Pancreas (tissue), 10 donors: Measurements from ENCODE around the gene ASPHD2. TPM values are rescaled to one million over a fixed set of nuclear protein-coding genes. Genes with fewer than 3 reads are reported as not detected.
A peak's percentile ranks its signal among the peaks of the same experiment; 100 is the strongest.
"Not testable (repeated sequence)": the region's sequence is repeated elsewhere in the genome, so short reads cannot be mapped to it uniquely, and the experiment has no call there.

Source experiments
- ATAC-seq, 4 donors: fragments of 200-7000 bp; cut with Tn5 transposase; one replicate each; pipeline versions ENCODE4 v1.8.0 to v1.9.1; 2020; ENCODE audit warnings: mild to moderate bottlenecking in 4 of 4, moderate library complexity in 4 of 4
- DNase-seq, 6 donors: peaks; one replicate each; pipeline ENCODE4 v3.0.0-alpha.2; 2020
- FAIRE-seq: peaks from 2 replicates; lab custom pipeline; 2012; peaks lifted over from hg19 to GRCh38; lab: Jason Lieb, UNC
- H3K27ac ChIP-seq, 4 donors: fragments of 200-600 bp; sonication (generic); 1 replicate in 3 of 4; 2 replicates in 1 of 4; pipeline versions ENCODE4 v1.5.0 to v1.8.0; 2020
- H3K27me3 ChIP-seq, 4 donors: fragments of 200-600 bp; one replicate each; pipeline ENCODE4 v1.8.0; 2021
- H3K36me3 ChIP-seq, 3 donors: fragments of 200-600 bp; sonication (generic) in 1 of 3; one replicate each; pipeline versions ENCODE4 v1.5.0 to v1.8.0; 2020 to 2021
- H3K4me1 ChIP-seq, 3 donors: fragments of 200-600 bp; one replicate each; pipeline ENCODE4 v1.8.0; 2021
- H3K4me3 ChIP-seq, 4 donors: fragments of 200-600 bp; sonication (generic) in 2 of 4; one replicate each; pipeline versions ENCODE4 v1.5.0 to v1.8.0; 2020 to 2021
- H3K9me3 ChIP-seq, 4 donors: fragments of 200-600 bp; one replicate each; pipeline ENCODE4 v1.8.0; 2021
- CTCF ChIP-seq, 4 donors: fragments of 200-600 bp; sonication (generic) in 3 of 4; IDR thresholded peaks; one replicate each; pipeline versions ENCODE4 v1.5.0 to v1.8.0; 2021; ENCODE audit warnings: antibody characterized with exemption in 4 of 4
- WGBS, 2 donors: extraction: QIAGEN DNeasy Blood & Tissue Kit; methylation state at CpG; one replicate each; pipeline ENCODE4 v1.1.7; 2013; 5-methylcytosine and 5-hydroxymethylcytosine counted together
- intact Hi-C, 3 donors: fragments of 100-400 bp; cut with DNase I; formaldehyde crosslinking; loops; one replicate each; pipeline versions ENCODE4 v1.11.1 to v1.14.2; 2022
- polyA plus RNA-seq, 2 donors: library from polyadenylated mRNA; stranded (reverse); fragments of 200-250 nt; gene quantifications; one replicate each; pipeline ENCODE4 v1.2.3, GENCODE V29; 2013
- total RNA-seq, 6 donors: library from RNA; stranded (reverse); fragmentation: NEBNext Ultra II Directional in 4 of 6; extraction: Animal tissue kit (Norgen Biotek cat#: 25700) in 4 of 6; gene quantifications; one replicate each; pipeline versions ENCODE4 v1.2.1 to v1.2.4, GENCODE V29; 2021 to 2023
- donor health status: healthy with polysubstance abuse.
- donor health status: DM: no; HTN: no; CAD: no; lungs with moderate emphysema.
- donor health status: DM: no; HTN: no; CAD: no.
- donor health status: control.
- donor health status: control.
- donor health status: Bipolar disorder and iron deficiency.
- donor health status: DM: yes; HTN: yes; CAD: no.
- donor health status: DM: no; HTN: no; CAD: no.
- donor health status: DM: no; HTN: no; CAD: no.
- donor health status: DM: yes; HTN: yes; CAD: no.

The ASPHD2 gene
- total and polyA plus RNA-seq, 8 donors = 0.14 to 0.75 (median 0.28) TPM

GRCh38 chr22:26436903-26437515 is 7.9 kb downstream of the ASPHD2 start:
- 31 to 35% methylated on average over 11 of the region's 11 CpGs for WGBS, 2 donors
- Histone ChIP-seq H3K9me3 (no peaks in the 10 kb centered on the region), H3K36me3 (no peaks in the 10 kb centered on the region), H3K27me3 (no peaks in the 10 kb centered on the region), H3K4me1 (no peaks in the 10 kb centered on the region), H3K27ac (peak overlapping the region in 2 of 4 donors; percentile 24 to 44), H3K4me3 (no peak overlapping the region)
- TF ChIP-seq CTCF (IDR thresholded peaks at IDR 0.05) = no peak
- no peak for FAIRE-seq
- intact Hi-C loops = no loop called here
- peak in 4 of 6 donors; percentile 33 to 60 (median 40) for DNase-seq
- ATAC-seq = peak; percentile 92 to 96 (median 94)

- Histone ChIP-seq H3K4me1 (no peaks in the 10 kb centered on the region), H3K4me3 (no peak overlapping the region), H3K27ac (no peak overlapping the region), H3K9me3 (no peaks in the 10 kb centered on the region), H3K27me3 (no peaks in the 10 kb centered on the region), H3K36me3 (no peaks in the 10 kb centered on the region)
- intact Hi-C loops = no loop called here
- ATAC-seq = no peak
- WGBS, 2 donors = 89 to 91% methylated on average over 14 of the region's 14 CpGs
- TF ChIP-seq CTCF (IDR thresholded peaks at IDR 0.05) = no peak
- no peak for DNase-seq
- FAIRE-seq = no peak
These were observed 8.8 kb downstream of the ASPHD2 start for GRCh38 chr22:26437694-26438392.

GRCh38 chr22:26438776-26439175 is 9.7 kb downstream of the ASPHD2 start:
- intact Hi-C loops, DNase-seq, H3K27ac ChIP-seq, H3K4me3 ChIP-seq, H3K9me3 ChIP-seq, H3K27me3 ChIP-seq, FAIRE-seq, H3K4me1 ChIP-seq, ATAC-seq, H3K36me3 ChIP-seq: not testable (repeated sequence)
- WGBS, 2 donors = 84 to 99% methylated on average over 3 of the region's 3 CpGs

- WGBS, 2 donors = 69 to 74% methylated on average over 3 of the region's 3 CpGs
- no peak for DNase-seq
- no peak overlapping the region for H3K27ac ChIP-seq
- H3K4me1 ChIP-seq = no peaks in the 10 kb centered on the region
- no peaks in the 10 kb centered on the region for H3K27me3 ChIP-seq
- no peaks in the 10 kb centered on the region for H3K9me3 ChIP-seq
- no peak for TF ChIP-seq CTCF (IDR thresholded peaks at IDR 0.05)
- FAIRE-seq = no peak
- H3K36me3 ChIP-seq = no peaks in the 10 kb centered on the region
- no peak for ATAC-seq
- H3K4me3 ChIP-seq = no peak overlapping the region
- intact Hi-C loops = no loop called here
These were observed 10.5 kb downstream of the ASPHD2 start for GRCh38 chr22:26439559-26439958.

GRCh38 chr22:26442086-26442756 is 13.2 kb downstream of the ASPHD2 start:
- Histone ChIP-seq H3K4me1 (no peaks in the 10 kb centered on the region), H3K27me3 (no peaks in the 10 kb centered on the region), H3K4me3 (no peak overlapping the region), H3K27ac (no peak overlapping the region), H3K9me3 (no peaks in the 10 kb centered on the region), H3K36me3 (no peaks in the 10 kb centered on the region)
- no peak for TF ChIP-seq CTCF (IDR thresholded peaks at IDR 0.05)
- FAIRE-seq (no peak), DNase-seq (no peak), ATAC-seq (no peak)
- intact Hi-C loops = no loop called here
- WGBS, 2 donors = 86 to 89% methylated on average over 4 of the region's 4 CpGs
